Endothelial cell of umbilical vein (primary cell): ENCODE results near the gene GMPR2. TPM values are rescaled to one million over a fixed set of nuclear protein-coding genes. Genes with fewer than 3 reads are reported as not detected.

Experiments used
- BruUV-seq: library from RNA; stranded (reverse); fragments of 400-500 nt; replicated peaks from 2 replicates; lab custom pipeline; 2021; lab: Mats Ljungman, UMichigan
- CTCF ChIA-PET: fragments of 300-600, 350-600 bp; sonication (Branson Sonifier 250); formaldehyde crosslinking; loops from one replicate; lab custom pipeline; 2021; ENCODE audit warnings: antibody characterized with exemption, inconsistent platforms; lab: Charles Lee
- POLR2A ChIA-PET: fragments of 300-600, 350-600 bp; sonication (Branson Sonifier 250); formaldehyde crosslinking; loops from one replicate; lab custom pipeline; 2021; ENCODE audit warnings: antibody characterized with exemption, inconsistent platforms; lab: Charles Lee
- DNase-seq: peaks from one replicate; pipeline ENCODE4 v3.0.0-alpha.2; 2011; ENCODE audit warnings: low read depth, low spot score
- FAIRE-seq: peaks from 2 replicates; lab custom pipeline; 2011; peaks lifted over from hg19 to GRCh38; lab: Jason Lieb, UNC
- H2AFZ ChIP-seq: 2 replicates; pipeline ENCODE4 v1.6.0; 2012; ENCODE audit warnings: low read depth, low read length, control low read depth, inconsistent platforms
- H3K27ac ChIP-seq: 2 replicates; pipeline ENCODE4 v1.5.1; 2011; ENCODE audit warnings: low read depth, mild to moderate bottlenecking, control low read depth, low read length, moderate library complexity; ENCODE audit not compliant: insufficient read depth
- H3K27me3 ChIP-seq, 2 experiments: 2 replicates each; pipeline versions ENCODE4 v1.6.0 to v1.6.1; 2011; ENCODE audit warnings: low read length in 2 of 2, mixed read lengths in 1 of 2; ENCODE audit not compliant: control insufficient read depth in 2 of 2, insufficient read depth in 2 of 2
- H3K36me3 ChIP-seq, 2 experiments: 2 replicates in 1 of 2; 3 replicates in 1 of 2; pipeline ENCODE4 v1.5.1; 2011; ENCODE audit warnings: low read length in 2 of 2, mild to moderate bottlenecking in 1 of 2, moderate library complexity in 1 of 2; ENCODE audit not compliant: control insufficient read depth in 2 of 2, insufficient read depth in 2 of 2; ENCODE audit errors: extremely low read depth in 1 of 2
- H3K4me1 ChIP-seq: 3 replicates; pipeline ENCODE4 v1.5.1; 2011; ENCODE audit warnings: mild to moderate bottlenecking, low read length; ENCODE audit not compliant: control insufficient read depth, insufficient read depth; ENCODE audit errors: extremely low read depth
- H3K4me2 ChIP-seq: 2 replicates; pipeline ENCODE4 v1.6.1; 2011; ENCODE audit warnings: low read length, control low read depth, mixed read lengths; ENCODE audit not compliant: insufficient read depth
- H3K4me3 ChIP-seq, 3 experiments: fragments of 200-600 bp in 1 of 3; sonication (generic), shearing (Covaris generic) in 1 of 3; replicated peaks in 1 of 3; 2 replicates each; pipeline ENCODE4 v1.5.1; 2011 to 2016; ENCODE audit warnings: control low read depth in 3 of 3, low read length in 3 of 3, mild to moderate bottlenecking in 2 of 3, inconsistent platforms in 1 of 3, low read depth in 1 of 3, moderate library complexity in 1 of 3; ENCODE audit not compliant: insufficient read depth in 1 of 3
- H3K79me2 ChIP-seq: 2 replicates; pipeline ENCODE4 v1.6.0; 2012; ENCODE audit warnings: low read length, inconsistent platforms; ENCODE audit not compliant: control insufficient read depth, insufficient read depth
- H3K9ac ChIP-seq: replicated peaks from 2 replicates; pipeline ENCODE3; 2011; ENCODE audit warnings: low read length, control low read depth; ENCODE audit not compliant: insufficient read depth; ENCODE audit errors: extremely low read depth
- H3K9me1 ChIP-seq: replicated peaks from 3 replicates; pipeline ENCODE4 v1.6.0; 2011; ENCODE audit warnings: mild to moderate bottlenecking, low read length; ENCODE audit not compliant: control insufficient read depth, insufficient read depth; ENCODE audit errors: extremely low read depth
- H3K9me3 ChIP-seq: replicated peaks from 2 replicates; pipeline ENCODE4 v1.5.1; 2012; ENCODE audit warnings: low read length, inconsistent platforms; ENCODE audit not compliant: control insufficient read depth, insufficient read depth
- H4K20me1 ChIP-seq: replicated peaks from 2 replicates; pipeline ENCODE3; 2011; ENCODE audit warnings: mild to moderate bottlenecking, low read length; ENCODE audit not compliant: control insufficient read depth, insufficient read depth; ENCODE audit errors: extremely low read depth
- CTCF ChIP-seq, 2 donors: IDR thresholded peaks; 1 replicate in 1 of 2; 2 replicates in 1 of 2; pipeline ENCODE4 v1.5.1; 2011; ENCODE audit warnings: low read length in 2 of 2, mild to moderate bottlenecking in 2 of 2, moderate library complexity in 2 of 2, control low read depth in 1 of 2, inconsistent platforms in 1 of 2, low read depth in 1 of 2; ENCODE audit not compliant: insufficient read depth in 1 of 2; ENCODE audit errors: extremely low read depth in 1 of 2
- EZH2 ChIP-seq: IDR thresholded peaks from 2 replicates; pipeline ENCODE4 v1.6.1; 2012; ENCODE audit warnings: borderline replicate concordance, low read depth, mild to moderate bottlenecking, moderate library complexity, low read length, inconsistent platforms; ENCODE audit not compliant: severe bottlenecking
- FOS ChIP-seq: IDR thresholded peaks from 2 replicates; pipeline ENCODE4 v1.6.1; 2011; ENCODE audit warnings: mild to moderate bottlenecking, low read length, moderate library complexity, borderline replicate concordance; ENCODE audit not compliant: insufficient read depth
- GATA2 ChIP-seq: IDR thresholded peaks from 2 replicates; pipeline ENCODE4 v1.7.0; 2011; ENCODE audit warnings: low read depth, mild to moderate bottlenecking, moderate library complexity, mixed read lengths, low read length; ENCODE audit not compliant: insufficient read length, insufficient read depth
- JUN ChIP-seq: IDR thresholded peaks from 2 replicates; pipeline ENCODE4 v1.6.1; 2011; ENCODE audit warnings: borderline replicate concordance, low read depth; ENCODE audit not compliant: insufficient read length, insufficient read depth
- MYC ChIP-seq: IDR thresholded peaks from one replicate; pipeline ENCODE4 v1.6.1; 2011; ENCODE audit warnings: mild to moderate bottlenecking, low read depth, low read length
- POLR2A ChIP-seq: IDR thresholded peaks from 2 replicates; pipeline ENCODE4 v1.6.1; 2012; ENCODE audit warnings: low read depth, mild to moderate bottlenecking, control low read depth, low read length
- POLR2AphosphoS5 ChIP-seq: IDR thresholded peaks from 2 replicates; pipeline ENCODE4 v1.6.1; 2012; ENCODE audit warnings: low read depth, mild to moderate bottlenecking, control low read depth, low read length, moderate library complexity; ENCODE audit not compliant: insufficient read depth
- dilution Hi-C: fragments of 300-500 bp; cut with MboI; formaldehyde crosslinking; loops from one replicate; pipeline ENCODE4 v1.15.0; 2019; ENCODE audit warnings: low sequenced_read_pairs; ENCODE audit not compliant: extremely low pct_ligation_motif_present
- intact Hi-C: fragments of 100-400 bp; cut with micrococcal nuclease; formaldehyde crosslinking; loops from one replicate; pipeline ENCODE4 v1.10.0; 2022
- polyA plus RNA-seq, 4 experiments: library from polyadenylated mRNA; depleted of rRNA in 3 of 4; stranded (reverse) in 3 of 4; unstranded in 1 of 4; fragments of >200 nt; gene quantifications; 2 replicates each; pipeline versions ENCODE4 v1.2.1 to v1.2.3, GENCODE V29; 2011 to 2012; ENCODE audit warnings: missing spikeins in 1 of 4
- total RNA-seq: library from RNA; stranded (reverse); gene quantifications from 2 replicates; pipeline ENCODE4 v1.2.3, GENCODE V29; 2021
- TF ChIP-seq, protein P1 (sequence below): IDR thresholded peaks from 2 replicates; pipeline ENCODE4 v1.6.1; 2011; ENCODE audit not compliant: insufficient read depth, insufficient read length

GMPR2 gene
- total and polyA plus RNA-seq, 2 donors (not counting 3 experiments of a cell fraction or from before 2014, with no cell fraction given) = 58.1 to 61.8 TPM

DNA sequence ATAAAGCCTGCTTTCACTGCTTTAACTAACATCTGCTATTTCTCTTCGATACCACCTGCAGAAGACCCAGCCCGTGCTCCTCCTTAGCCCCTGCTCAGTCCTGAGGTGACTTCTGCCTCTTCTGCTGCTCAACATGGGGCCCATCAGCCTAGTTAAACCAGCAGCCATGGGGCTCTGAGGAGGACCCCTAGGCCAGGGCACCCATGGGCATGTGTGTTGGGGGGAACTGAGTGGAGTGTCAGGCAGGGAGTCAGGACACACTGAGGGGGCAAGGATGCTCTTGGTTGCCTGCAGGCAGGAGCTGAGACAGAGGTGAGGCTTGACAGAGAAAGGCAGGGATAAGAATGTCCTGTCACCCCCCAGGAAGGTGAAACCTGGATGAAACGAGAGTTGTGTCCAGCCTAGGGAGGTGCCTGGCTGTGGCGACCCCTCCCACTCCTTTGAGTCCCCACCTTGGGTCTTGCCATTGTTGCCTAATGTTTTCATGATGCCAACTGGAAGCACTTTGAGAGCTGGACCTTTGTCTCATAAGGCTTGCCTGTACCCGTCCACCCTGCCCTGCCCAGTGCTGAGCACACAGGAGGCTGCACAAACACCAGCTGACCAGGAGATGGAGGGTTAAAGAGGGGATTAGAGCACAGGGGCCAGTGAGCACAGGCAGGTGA is 51.2 kb downstream of the GMPR2 start:
- no TSS peak for BruUV-seq
- Histone ChIP-seq H3K27me3 (no peaks in the 10 kb centered on the region), H3K9ac (no peak overlapping the region), H3K4me2 (no peak overlapping the region), H3K36me3 (no peaks in the 10 kb centered on the region), H3K9me3 (no peaks in the 10 kb centered on the region), H3K27ac (no peak overlapping the region), H3K4me1 (no peaks in the 10 kb centered on the region), H3K79me2 (no peaks in the 10 kb centered on the region), H4K20me1 (no peaks in the 10 kb centered on the region), H2AFZ (no peak overlapping the region), H3K4me3 (no peak overlapping the region), H3K9me1 (no peaks in the 10 kb centered on the region)
- CTCF ChIA-PET = interaction anchor here (0.9 to 1.6 kb wide), 3 partner anchors 10 to 23 kb away, joined by 3 to 5 read pairs (median 4); partner anchors contain the start of gene TGM1
- dilution Hi-C loops (no loop called here), intact Hi-C loops (no loop called here)
- no peak for DNase-seq
- TF ChIP-seq EZH2 (no peak), JUN (no peak), POLR2AphosphoS5 (no peak), MYC (no peak), POLR2A (no peak), CTCF (IDR thresholded peaks at IDR 0.05; ENCODE audit: extremely low read depth in 1 of 2, insufficient read depth in 1 of 2, low read depth in 1 of 2, low read length in 2 of 2) (no peak), GATA2 (no peak), FOS (no peak)
- TF ChIP-seq, protein P1, sequence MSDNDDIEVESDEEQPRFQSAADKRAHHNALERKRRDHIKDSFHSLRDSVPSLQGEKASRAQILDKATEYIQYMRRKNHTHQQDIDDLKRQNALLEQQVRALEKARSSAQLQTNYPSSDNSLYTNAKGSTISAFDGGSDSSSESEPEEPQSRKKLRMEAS = no peak
- FAIRE-seq = no peak
- POLR2A ChIA-PET = no interaction called here
